ENCODE data around the gene INTS11.

GRCh38 chr1:1342061-1342562, 17.7 kb upstream of the INTS11 start:
- no peak for TF ChIP-seq CTCF (conservative IDR thresholded peaks at IDR 0.05; ENCODE audit: low read depth in 2 of 2)
- TF ChIP-seq EZH2 (IDR thresholded peaks at IDR 0.05; ENCODE audit: low read depth, unreplicated experiment), result no peak
- no peak for TF ChIP-seq REST (IDR thresholded peaks at IDR 0.05; ENCODE audit: unreplicated experiment)
- no peak for TF ChIP-seq EZH2phosphoT487 (IDR thresholded peaks at IDR 0.05; ENCODE audit: unreplicated experiment)
- TF ChIP-seq POLR2AphosphoS5 (IDR thresholded peaks at IDR 0.05; ENCODE audit: low read depth), result no peak
- no peak for TF ChIP-seq JUNB (IDR thresholded peaks at IDR 0.05; ENCODE audit: unreplicated experiment)
- TF ChIP-seq ZNF331 (CRISPR knock-in tag; IDR thresholded peaks at IDR 0.05; ENCODE audit: low read depth), result no peak
- no peak for TF ChIP-seq CREB1 (CRISPR knock-in tag; IDR thresholded peaks at IDR 0.05; ENCODE audit: low read depth)
- no peak for TF ChIP-seq NANOG (IDR thresholded peaks at IDR 0.05; ENCODE audit: borderline replicate concordance)
- no peak for TF ChIP-seq ZNF114 (CRISPR knock-in tag; IDR thresholded peaks at IDR 0.05)
- no peak for TF ChIP-seq STAT1 (IDR thresholded peaks at IDR 0.05; ENCODE audit: unreplicated experiment)
- no peak for TF ChIP-seq ETS1 (IDR thresholded peaks at IDR 0.05)

Data from GM23338 (cell line).